Naive thymus-derived CD8-positive, alpha-beta T cell (primary cell): ENCODE results near the gene OPRL1. TPM values are rescaled to one million over a fixed set of nuclear protein-coding genes. Genes with fewer than 3 reads are reported as not detected.

ENCODE experiments used
- ATAC-seq, 2 donors: fragments of 150-1000 bp; cut with Tn5 transposase in 1 of 2; sonication (Bioruptor Pico), chemical (Tn5 transposase) in 1 of 2; 1 replicate in 1 of 2; 2 replicates in 1 of 2; pipeline ENCODE4 v1.10.0; 2021; ENCODE audit warnings: mild to moderate bottlenecking in 2 of 2, moderate library complexity in 2 of 2
- POLR2A ChIA-PET: fragments of 350-600 bp; sonication (Branson Sonifier 250); formaldehyde crosslinking; loops from one replicate; lab custom pipeline; 2021; ENCODE audit warnings: antibody characterized with exemption; lab: Charles Lee
- DNase-seq, 10 donors: peaks; one replicate each; pipeline versions ENCODE4 v3.0.0 to v3.0.0-alpha.2; 2020 to 2022
- H3K27ac Mint-ChIP-seq, 10 donors: one replicate each; pipeline ENCODE4 v1.8.0; 2020 to 2022; ENCODE audit warnings: mild to moderate bottlenecking in 10 of 10, mixed read lengths in 10 of 10, moderate library complexity in 4 of 10, inconsistent platforms in 1 of 10
- H3K27me3 Mint-ChIP-seq, 5 donors: one replicate each; pipeline ENCODE4 v1.8.0; 2021 to 2022; ENCODE audit warnings: mixed read lengths in 5 of 5
- H3K36me3 Mint-ChIP-seq, 3 donors: one replicate each; pipeline ENCODE4 v1.8.0; 2020 to 2022; ENCODE audit warnings: mixed read lengths in 3 of 3, mild to moderate bottlenecking in 2 of 3, inconsistent platforms in 1 of 3
- H3K4me1 Mint-ChIP-seq, 4 donors: one replicate each; pipeline ENCODE4 v1.8.0; 2021 to 2022; ENCODE audit warnings: mixed read lengths in 4 of 4
- H3K4me3 Mint-ChIP-seq, 10 donors: one replicate each; pipeline ENCODE4 v1.8.0; 2020 to 2022; ENCODE audit warnings: mild to moderate bottlenecking in 10 of 10, mixed read lengths in 10 of 10, moderate library complexity in 6 of 10, inconsistent platforms in 1 of 10
- H3K9me3 Mint-ChIP-seq, 9 donors: one replicate each; pipeline ENCODE4 v1.8.0; 2020 to 2022; ENCODE audit warnings: mixed read lengths in 9 of 9, mild to moderate bottlenecking in 3 of 9, inconsistent platforms in 1 of 9, moderate library complexity in 1 of 9
- polyA plus RNA-seq, 3 donors: library from polyadenylated mRNA; unstranded; fragments of 300-500 nt; fragmentation: Illumina TruSeq; gene quantifications; one replicate each; pipeline ENCODE4 v1.2.3, GENCODE V29; 2021
- total RNA-seq, 8 experiments: library from RNA in 2 of 8; stranded (reverse) in 2 of 8; gene quantifications; one replicate each; pipeline ENCODE4 v1.2.3 and lab custom pipeline; 2021 to 2026

OPRL1 gene
- total and polyA plus RNA-seq, 5 experiments from 2014 or later: 0.77 to 1.6 (median 0.91) TPM

DNA sequence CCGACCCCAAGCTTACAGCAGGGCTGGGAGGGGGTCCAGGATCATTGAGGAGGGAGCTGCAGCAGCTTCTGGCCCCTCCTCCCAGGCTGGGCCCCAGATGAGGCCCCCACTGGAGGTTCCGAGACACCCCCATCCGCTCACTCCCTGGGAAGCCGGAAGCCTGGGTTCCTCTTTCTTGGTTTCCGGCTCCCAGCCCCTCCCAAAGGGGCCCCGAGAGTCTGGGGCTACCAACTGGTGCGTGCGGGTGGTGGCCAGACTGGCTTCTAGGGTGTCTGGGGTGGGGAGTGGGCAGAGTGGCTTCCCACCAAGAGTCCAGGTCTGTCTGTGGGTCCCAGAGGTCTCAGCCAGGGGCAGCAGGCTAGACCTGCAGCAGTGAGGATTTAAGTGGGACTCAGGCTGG is 2.8 kb upstream of the OPRL1 start:
- DNase-seq (peak in 3 of 10 donors; percentile 35 to 47 (median 39)), ATAC-seq (peak in 1 of 2 donors; percentile 1)
- peaks cover 0 to 33% (median 0%) of the 10 kb centered on the region in 3 donors for H3K36me3 Mint-ChIP-seq

DNA sequence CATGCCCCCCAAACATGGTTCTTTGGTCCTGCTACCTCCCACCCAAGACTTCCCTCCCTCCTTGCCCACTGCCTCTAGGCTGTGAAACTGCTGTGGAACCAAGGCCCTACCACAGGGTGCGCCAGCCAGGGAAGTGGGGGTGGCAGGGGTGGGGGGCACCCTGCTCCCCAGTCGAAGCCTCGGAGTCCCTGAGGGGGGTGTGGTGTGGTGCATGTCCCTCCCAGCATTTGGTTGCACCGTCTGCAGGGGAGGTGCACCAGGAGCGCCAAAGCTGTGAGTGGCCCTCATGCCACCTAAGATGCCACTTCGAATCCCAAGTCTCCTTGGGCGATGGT is 2.4 kb upstream of the OPRL1 start:
- ATAC-seq: peak in 1 of 2 donors; percentile 8
- POLR2A ChIA-PET: interaction anchor here (0.5 to 4.7 kb wide), 16 partner anchors 10 to 902 kb away, joined by 3 to 47 read pairs (median 4); partner anchors contain the start of genes ARFRP1, PCMTD2, PRPF6 and TCEA2

More for the DNA sequence above, 2.8 kb upstream of the OPRL1 start:
- H3K27me3 Mint-ChIP-seq: no peaks in the 10 kb centered on the region
- H3K27ac Mint-ChIP-seq: peak overlapping the region; percentile 43 to 94 (median 84)
- H3K4me1 Mint-ChIP-seq: peaks cover 14 to 53% (median 40%) of the 10 kb centered on the region in 4 donors
- H3K9me3 Mint-ChIP-seq: no peaks in the 10 kb centered on the region
- H3K4me3 Mint-ChIP-seq: peak overlapping the region; percentile 79 to 95 (median 92)
- POLR2A ChIA-PET: interaction anchor here (0.6 to 4.7 kb wide), 11 partner anchors 9 to 181 kb away, joined by 3 to 47 read pairs (median 7); partner anchors contain the start of genes TCEA2 and UCKL1

DNA sequence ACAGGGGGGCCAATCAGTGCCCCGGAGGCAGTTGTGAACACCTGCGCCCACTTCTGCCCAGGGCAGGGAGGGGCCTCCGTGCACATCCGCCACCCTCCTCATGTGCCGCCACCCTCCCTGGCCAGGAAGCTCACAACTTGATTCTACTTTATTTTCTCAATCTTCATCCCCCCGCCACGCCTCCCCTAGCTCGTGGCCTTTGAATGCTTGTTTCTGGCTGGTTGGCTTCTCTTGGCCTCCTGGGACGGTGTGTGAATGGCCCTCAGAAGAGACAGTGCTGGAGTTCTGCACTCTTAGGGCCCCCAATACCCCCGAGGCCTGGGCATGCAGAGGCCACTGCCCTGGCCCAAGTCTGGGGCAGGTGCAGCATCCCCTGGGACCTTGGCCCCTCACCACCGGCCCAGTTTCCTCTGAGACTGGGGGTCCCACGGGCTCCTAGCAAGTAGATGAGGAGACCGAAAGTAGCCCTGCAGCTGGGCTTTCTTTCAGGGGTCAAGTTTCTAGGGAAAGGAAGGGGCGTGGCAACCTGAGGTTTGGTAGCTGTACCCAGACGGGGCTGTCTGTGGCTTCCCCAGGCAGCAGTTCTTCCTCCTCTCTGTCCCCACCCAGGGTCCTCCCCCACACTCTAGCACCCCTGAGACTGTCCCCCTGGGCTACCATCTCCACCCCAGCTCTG is 1.9 kb upstream of the OPRL1 start:
- no peaks in the 10 kb centered on the region for H3K27me3 Mint-ChIP-seq
- peaks cover 0 to 29% (median 0%) of the 10 kb centered on the region in 3 donors for H3K36me3 Mint-ChIP-seq
- POLR2A ChIA-PET: interaction anchor here (0.5 to 4.7 kb wide), 20 partner anchors 10 to 902 kb away, joined by 3 to 47 read pairs (median 4); partner anchors contain the start of genes ARFRP1, NPBWR2, PCMTD2 and PRPF6
- ATAC-seq: peak; percentile 62 to 75
- H3K4me3 Mint-ChIP-seq: peak overlapping the region; percentile 79 to 95 (median 92)
- DNase-seq: peak; percentile 60 to 85 (median 71)
- H3K27ac Mint-ChIP-seq: peak overlapping the region; percentile 80 to 94 (median 87)
- H3K9me3 Mint-ChIP-seq: no peaks in the 10 kb centered on the region
- H3K4me1 Mint-ChIP-seq: peaks cover 17 to 58% (median 48%) of the 10 kb centered on the region in 4 donors

More for the DNA sequence above, 2.4 kb upstream of the OPRL1 start:
- DNase-seq: no peak
- H3K4me3 Mint-ChIP-seq: peak overlapping the region; percentile 79 to 95 (median 92)
- H3K27me3 Mint-ChIP-seq: no peaks in the 10 kb centered on the region
- H3K9me3 Mint-ChIP-seq: no peaks in the 10 kb centered on the region
- peaks cover 16 to 53% (median 44%) of the 10 kb centered on the region in 4 donors for H3K4me1 Mint-ChIP-seq
- H3K27ac Mint-ChIP-seq: peak overlapping the region; percentile 80 to 94 (median 87)
- peaks cover 0 to 31% (median 0%) of the 10 kb centered on the region in 3 donors for H3K36me3 Mint-ChIP-seq

DNA sequence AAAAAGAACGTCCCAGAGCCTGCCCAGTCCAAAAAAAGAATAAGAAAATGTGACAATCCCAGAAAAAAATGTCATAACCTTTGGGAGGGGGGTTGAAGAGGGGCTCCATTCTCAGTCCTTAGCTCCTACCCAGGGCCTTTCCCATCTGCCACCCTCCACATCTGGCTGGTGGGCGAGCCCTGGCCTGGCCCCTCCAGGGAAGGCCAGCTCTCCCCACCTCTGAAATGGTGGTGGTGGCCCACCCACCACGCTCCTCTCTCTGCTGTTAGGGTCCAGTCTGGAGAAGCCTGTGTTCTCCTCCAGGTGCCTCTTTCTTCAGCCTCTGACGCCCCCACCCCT is 979 bp upstream of the OPRL1 start:
- DNase-seq (no peak), ATAC-seq (no peak)
- POLR2A ChIA-PET: interaction anchor here (0.8 to 4.7 kb wide), 19 partner anchors 11 to 558 kb away, joined by 3 to 47 read pairs (median 5); partner anchors contain the start of genes GMEB2, NPBWR2, PCMTD2 and PPDPF
- no peaks in the 10 kb centered on the region for H3K27me3 Mint-ChIP-seq
- H3K27ac Mint-ChIP-seq: peak overlapping the region; percentile 53 to 94 (median 87)
- peaks cover 19 to 62% (median 49%) of the 10 kb centered on the region in 4 donors for H3K4me1 Mint-ChIP-seq
- peak overlapping the region; percentile 79 to 95 (median 92) for H3K4me3 Mint-ChIP-seq
- no peaks in the 10 kb centered on the region for H3K9me3 Mint-ChIP-seq
- peaks cover 0 to 25% (median 0%) of the 10 kb centered on the region in 3 donors for H3K36me3 Mint-ChIP-seq

DNA sequence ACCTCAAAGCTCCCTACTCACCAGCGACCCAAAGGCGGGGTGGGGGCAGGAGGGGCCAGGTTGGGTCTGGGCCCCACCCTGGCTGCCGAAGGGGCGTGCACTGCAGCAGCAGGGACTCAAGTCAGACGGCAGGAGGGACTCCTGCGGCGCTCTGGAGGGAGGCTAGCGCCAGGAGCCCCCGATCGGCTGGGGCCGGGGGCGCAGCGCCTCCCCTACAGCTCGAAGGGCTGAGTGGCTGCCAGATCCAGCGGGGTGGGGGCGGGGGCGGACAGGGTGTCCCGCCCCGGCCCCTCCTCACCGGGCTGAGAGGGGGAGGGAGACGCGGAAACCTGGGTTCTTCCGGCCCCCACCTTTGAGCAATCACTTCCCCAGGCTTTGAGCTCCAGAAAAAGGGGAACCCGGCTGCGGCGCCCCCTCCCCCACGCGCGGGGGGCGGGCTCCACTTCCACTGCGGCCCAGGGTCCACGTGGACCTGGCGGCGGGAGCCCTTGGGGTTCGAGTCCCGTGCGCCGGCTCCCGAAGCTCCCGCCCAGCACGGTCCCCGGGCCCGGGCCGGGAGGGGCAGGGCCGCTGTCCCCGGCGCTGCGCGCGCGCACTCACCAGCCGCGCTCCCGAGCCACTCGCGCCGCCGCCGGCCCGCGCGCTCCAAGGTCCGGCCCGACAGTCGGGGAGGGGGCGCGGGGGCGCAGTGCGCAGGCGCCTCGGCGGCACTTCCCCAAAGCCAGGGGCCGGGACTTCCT is 439 bp upstream of the OPRL1 start, which contains the start of gene RGS19:
RGS19 (minus strand) TSS at position 246 of the 740 bp plus-strand sequence. CDS start 2,632 bp downstream, outside the sequence.
- peaks cover 22 to 66% (median 52%) of the 10 kb centered on the region in 4 donors for H3K4me1 Mint-ChIP-seq
- no peaks in the 10 kb centered on the region for H3K9me3 Mint-ChIP-seq
- peak within 1 kb of the TSS; percentile 82 to 95 (median 92) for H3K4me3 Mint-ChIP-seq
- DNase-seq: peak in 9 of 10 donors; percentile 40 to 82 (median 65)
- peaks cover 0 to 20% (median 0%) of the 10 kb centered on the region in 3 donors for H3K36me3 Mint-ChIP-seq
- POLR2A ChIA-PET: interaction anchor here (0.6 to 4.7 kb wide), 19 partner anchors 12 to 559 kb away, joined by 3 to 47 read pairs (median 5); partner anchors contain the start of genes GMEB2, NPBWR2, PCMTD2 and PPDPF
- H3K27me3 Mint-ChIP-seq: peaks cover 0 to 3% (median 1%) of the 10 kb centered on the region in 5 donors
- H3K27ac Mint-ChIP-seq: peak within 1 kb of the TSS; percentile 53 to 96 (median 90)
- ATAC-seq: peak; percentile 16 to 33

DNA sequence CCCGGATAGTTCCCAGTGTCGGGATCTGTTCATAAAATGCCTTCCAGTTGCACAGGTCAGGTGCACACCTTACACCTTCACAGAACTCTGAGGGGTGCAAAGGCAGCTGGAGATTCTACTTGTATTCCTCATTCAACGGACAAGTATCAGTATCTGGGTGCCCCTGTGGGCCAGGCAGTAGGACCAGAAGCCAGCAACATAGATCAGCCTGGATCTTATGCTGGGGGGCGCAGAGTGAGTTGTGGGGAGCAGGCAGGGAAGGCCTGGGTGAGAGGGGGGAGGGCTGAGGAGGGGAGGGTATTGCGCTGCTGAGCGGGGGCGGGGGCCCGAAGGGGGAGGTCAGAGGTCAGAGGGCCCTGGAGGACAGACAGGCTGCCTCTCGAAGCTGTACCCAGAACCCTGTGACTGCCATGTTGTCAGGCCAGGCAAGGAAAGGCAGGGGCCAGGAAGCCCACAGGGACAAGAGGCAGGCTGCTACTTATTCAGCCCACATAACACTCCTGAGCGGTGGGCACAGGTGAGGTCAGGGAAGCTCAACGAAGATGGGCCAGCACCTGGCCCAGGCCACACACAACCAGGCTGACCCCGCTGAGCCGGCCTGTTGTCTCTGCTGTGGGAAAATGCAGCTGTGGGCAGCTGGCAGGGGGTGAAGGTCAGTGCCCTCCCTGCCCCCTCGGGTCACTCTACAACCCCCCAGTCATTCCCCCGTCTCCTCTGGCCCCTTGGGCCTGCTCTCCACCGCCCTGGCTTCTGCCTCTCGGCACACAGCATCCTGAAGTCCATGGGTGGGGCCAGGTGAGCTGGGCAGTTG is 1.1 kb downstream of the OPRL1 start:
- Mint-ChIP-seq H3K4me1 (peaks cover 20 to 61% (median 51%) of the 10 kb centered on the region in 4 donors), H3K36me3 (peaks cover 0 to 4% (median 0%) of the 10 kb centered on the region in 3 donors), H3K27ac (peak overlapping the region in 9 of 10 donors; percentile 81 to 96 (median 89)), H3K4me3 (peak overlapping the region; percentile 78 to 89 (median 83)), H3K9me3 (peaks cover 0 to under 1% (median 0%) of the 10 kb centered on the region in 9 donors), H3K27me3 (peaks cover 0 to 6% (median 1%) of the 10 kb centered on the region in 5 donors)
- DNase-seq: peak in 1 of 10 donors; percentile 22
- ATAC-seq: no peak
- POLR2A ChIA-PET: interaction anchor here (1.2 to 4.2 kb wide), 5 partner anchors 9 to 42 kb away, joined by 3 to 38 read pairs (median 10); partner anchors contain the start of gene TCEA2

DNA sequence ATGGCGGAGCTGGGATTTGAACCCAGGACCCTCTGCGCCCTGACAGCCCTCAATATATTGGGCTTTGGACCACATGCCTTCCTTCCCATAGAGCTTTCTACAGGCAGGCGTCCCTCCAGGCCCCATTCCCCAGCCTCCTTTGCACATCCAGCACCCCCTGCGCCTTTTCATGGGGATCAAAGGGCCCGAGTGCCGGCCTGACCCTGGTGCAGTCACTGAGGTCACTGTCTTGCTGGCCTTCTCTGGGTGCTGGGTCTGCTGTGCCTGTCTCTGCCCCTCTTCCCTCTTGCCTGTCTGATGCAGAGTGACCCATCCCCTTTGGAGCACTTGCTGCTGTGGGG is 1.7 kb downstream of the OPRL1 start:
- DNase-seq (no peak), ATAC-seq (no peak)
- peaks cover 0 to 5% (median 0%) of the 10 kb centered on the region in 9 donors for H3K9me3 Mint-ChIP-seq
- peaks cover 20 to 61% (median 47%) of the 10 kb centered on the region in 4 donors for H3K4me1 Mint-ChIP-seq
- H3K36me3 Mint-ChIP-seq: peaks cover 0 to 2% (median 0%) of the 10 kb centered on the region in 3 donors
- H3K27me3 Mint-ChIP-seq: peaks cover 0 to 6% (median 1%) of the 10 kb centered on the region in 5 donors
- H3K27ac Mint-ChIP-seq: peak overlapping the region in 8 of 10 donors; percentile 20 to 90 (median 80)
- H3K4me3 Mint-ChIP-seq: peak overlapping the region; percentile 16 to 85 (median 69)
- POLR2A ChIA-PET: interaction anchor here (3.3 kb wide), 1 partner anchor 39 kb away, joined by 13 read pairs; no protein-coding TSS in a partner anchor

DNA sequence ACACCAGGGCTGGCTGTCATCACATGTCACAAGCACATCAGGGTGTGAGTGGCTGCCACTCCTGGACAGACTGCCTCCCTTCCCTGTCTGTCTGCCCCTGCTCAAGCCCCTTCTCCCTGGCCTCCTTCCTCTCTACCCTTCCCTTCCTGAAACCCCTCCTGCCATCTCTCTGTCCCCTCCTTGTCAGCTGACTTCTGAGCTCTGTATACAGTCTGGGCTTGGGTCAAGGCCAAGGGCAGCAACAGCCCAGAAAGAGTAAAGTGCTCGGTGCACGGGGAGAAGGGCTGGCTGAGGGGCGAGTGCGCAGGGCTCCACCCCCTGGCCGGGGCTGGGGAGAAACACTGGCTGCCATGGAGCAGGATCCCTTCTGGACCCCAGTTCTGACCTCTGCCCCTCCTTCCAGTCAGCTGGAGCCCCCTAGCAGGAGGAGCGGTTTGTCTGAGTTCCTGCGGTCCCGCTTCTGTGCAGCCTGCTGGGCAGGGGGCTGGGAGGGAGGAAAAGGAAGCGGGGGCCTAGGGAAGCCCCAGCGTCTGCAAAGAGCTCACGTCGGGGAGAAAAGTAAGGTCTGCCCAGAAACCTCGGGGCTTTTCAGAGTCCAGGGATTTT is 2.3 kb downstream of the OPRL1 start:
- POLR2A ChIA-PET: interaction anchor here (1.2 to 3.3 kb wide), 4 partner anchors 19 to 176 kb away, joined by 3 to 13 read pairs (median 4); partner anchors contain the start of genes PRPF6 and TCEA2
- DNase-seq: no peak

DNA sequence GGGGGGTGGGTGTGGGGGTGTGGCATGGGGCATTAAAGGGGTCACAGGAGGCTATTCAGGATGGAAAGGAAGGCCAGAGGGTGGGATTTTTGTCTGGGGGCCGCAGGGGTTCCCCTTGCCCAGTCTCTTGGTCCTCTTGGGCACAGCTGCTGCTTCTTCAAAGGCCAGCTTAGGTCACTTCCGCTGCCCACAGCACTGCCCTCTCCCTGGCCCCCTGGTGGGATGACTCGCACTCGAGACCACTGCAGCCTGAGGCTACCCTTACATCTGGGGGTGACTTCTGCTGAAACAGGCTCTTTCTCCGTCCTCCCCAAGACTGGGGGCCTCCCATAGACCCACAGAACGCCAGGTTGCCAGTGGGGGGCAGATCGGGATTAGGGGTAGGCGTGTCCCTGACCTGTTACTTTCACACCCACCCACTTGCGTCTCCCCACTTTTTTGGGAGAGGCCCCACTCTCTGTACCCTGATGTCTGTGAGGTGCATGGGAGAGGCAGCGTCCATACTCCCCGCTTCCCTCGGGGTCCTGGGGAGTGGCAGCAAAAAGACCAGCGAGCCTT is 3.0 kb downstream of the OPRL1 start:
- Mint-ChIP-seq H3K4me3 (peak overlapping the region; percentile 64 to 88 (median 78)), H3K4me1 (peaks cover 19 to 50% (median 39%) of the 10 kb centered on the region in 4 donors), H3K27ac (peak overlapping the region in 3 of 10 donors; percentile 27 to 85 (median 51)), H3K36me3 (peaks cover 0 to 3% (median 0%) of the 10 kb centered on the region in 3 donors), H3K9me3 (peaks cover 0 to 12% (median 0%) of the 10 kb centered on the region in 9 donors), H3K27me3 (peaks cover 0 to 6% (median 1%) of the 10 kb centered on the region in 5 donors)
- DNase-seq (no peak), ATAC-seq (no peak)
- POLR2A ChIA-PET: interaction anchor here (1.2 to 2.3 kb wide), 7 partner anchors 17 to 175 kb away, joined by 3 to 13 read pairs (median 5); partner anchors contain the start of genes PCMTD2, PRPF6 and TCEA2

More for the DNA sequence above, 2.3 kb downstream of the OPRL1 start:
- Mint-ChIP-seq H3K36me3 (peaks cover 0 to 3% (median 0%) of the 10 kb centered on the region in 3 donors), H3K4me3 (peak overlapping the region; percentile 62 to 88 (median 69)), H3K27ac (peak overlapping the region; percentile 20 to 90 (median 80)), H3K4me1 (peaks cover 19 to 55% (median 44%) of the 10 kb centered on the region in 4 donors), H3K27me3 (peaks cover 0 to 6% (median 1%) of the 10 kb centered on the region in 5 donors), H3K9me3 (peaks cover 0 to 8% (median 0%) of the 10 kb centered on the region in 9 donors)
- ATAC-seq: no peak

DNA sequence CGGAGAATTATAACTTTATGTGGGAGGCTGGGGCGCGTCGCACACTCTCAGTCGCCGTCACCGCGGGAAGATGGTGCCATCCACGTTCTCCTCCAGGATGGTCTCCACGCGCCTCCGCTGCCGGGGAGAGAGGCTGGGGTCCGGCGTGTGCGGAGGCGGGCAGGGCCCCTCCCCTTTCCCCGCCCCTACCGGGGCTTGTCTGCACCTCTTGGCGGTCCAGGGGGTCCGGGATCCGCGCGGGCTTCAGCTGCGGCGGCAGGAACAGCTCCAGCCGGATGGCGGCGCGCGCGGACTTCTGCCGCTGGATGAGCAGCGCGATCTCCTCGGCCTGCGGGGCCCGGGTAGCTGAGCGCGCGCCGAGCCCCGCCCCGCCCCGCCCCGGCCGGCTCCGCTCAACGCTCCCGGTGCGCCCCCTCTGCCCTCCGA is 3.5 kb downstream of the OPRL1 start:
- peak; percentile 42 to 45 for ATAC-seq
- Mint-ChIP-seq H3K27me3 (peaks cover 0 to 6% (median 1%) of the 10 kb centered on the region in 5 donors), H3K27ac (peak overlapping the region in 2 of 10 donors; percentile 27 to 85), H3K4me3 (peak overlapping the region; percentile 64 to 88 (median 78)), H3K36me3 (peaks cover 0 to 3% (median 0%) of the 10 kb centered on the region in 3 donors), H3K4me1 (peaks cover 19 to 47% (median 39%) of the 10 kb centered on the region in 4 donors), H3K9me3 (peaks cover 0 to 12% (median 0%) of the 10 kb centered on the region in 9 donors)
- POLR2A ChIA-PET: interaction anchor here (1.2 to 2.3 kb wide), 7 partner anchors 16 to 174 kb away, joined by 3 to 13 read pairs (median 5); partner anchors contain the start of genes PCMTD2, PRPF6 and TCEA2
- peak in 9 of 10 donors; percentile 38 to 78 (median 62) for DNase-seq
